Karpas-422 (cell line): ENCODE data around the gene NEURL1. TPM values are rescaled to one million over a fixed set of nuclear protein-coding genes. Genes with fewer than 3 reads are reported as not detected.
A peak's percentile ranks its signal among the peaks of the same experiment; 100 is the strongest.

Source experiments
- DNase-seq: peaks from one replicate; pipeline ENCODE4 v3.0.0-alpha.2; 2015
- H2AFZ ChIP-seq: fragments of 200-600 bp; sonication (generic); 2 replicates; pipeline ENCODE4 v1.6.1; 2014; ENCODE audit warnings: antibody characterized with exemption, low read length, mixed read lengths
- H3K27ac ChIP-seq: fragments of 200-600 bp; sonication (generic); 2 replicates; pipeline ENCODE4 v1.5.1; 2014; ENCODE audit warnings: mild to moderate bottlenecking, low read length, moderate library complexity
- H3K27me3 ChIP-seq: fragments of 200-600 bp; sonication (generic); 2 replicates; pipeline ENCODE4 v1.6.1; 2014; ENCODE audit warnings: low read length, mixed read lengths
- H3K36me3 ChIP-seq: fragments of 200-600 bp; sonication (generic); 2 replicates; pipeline ENCODE4 v1.6.1; 2014; ENCODE audit warnings: low read length, mixed read lengths; ENCODE audit not compliant: insufficient read depth
- H3K4me1 ChIP-seq: fragments of 200-600 bp; sonication (generic); 2 replicates; pipeline ENCODE4 v1.6.1; 2014; ENCODE audit warnings: mild to moderate bottlenecking, low read length, mixed read lengths
- H3K4me2 ChIP-seq: fragments of 200-600 bp; sonication (generic); 2 replicates; pipeline ENCODE4 v1.6.1; 2014; ENCODE audit warnings: low read length, low read depth, mild to moderate bottlenecking; ENCODE audit not compliant: poor library complexity, severe bottlenecking
- H3K4me3 ChIP-seq: fragments of 200-600 bp; sonication (generic); 2 replicates; pipeline ENCODE4 v1.5.1; 2014; ENCODE audit warnings: mild to moderate bottlenecking, antibody characterized with exemption, low read length, mixed read lengths
- H3K79me2 ChIP-seq: fragments of 200-600 bp; sonication (generic); 2 replicates; pipeline ENCODE4 v1.6.1; 2014; ENCODE audit warnings: mild to moderate bottlenecking, low read length, mixed read lengths
- H3K9ac ChIP-seq: fragments of 200-600 bp; sonication (generic); 2 replicates; pipeline ENCODE4 v1.6.0; 2014; ENCODE audit warnings: low read length
- H3K9me2 ChIP-seq: fragments of 200-600 bp; sonication (generic), shearing (Covaris generic); replicated peaks from 2 replicates; pipeline ENCODE4 v1.6.0; 2014; ENCODE audit warnings: mild to moderate bottlenecking, low read length, moderate library complexity; ENCODE audit not compliant: insufficient read depth
- H3K9me3 ChIP-seq: fragments of 300-700, 200-600 bp; sonication (generic); 2 replicates; pipeline ENCODE4 v1.6.1; 2014; ENCODE audit warnings: low read length, mixed read lengths
- H4K20me1 ChIP-seq: fragments of 200-600 bp; sonication (generic); 2 replicates; pipeline ENCODE4 v1.6.1; 2014; ENCODE audit warnings: mild to moderate bottlenecking, antibody characterized with exemption, low read length, low read depth; ENCODE audit not compliant: insufficient read depth
- total RNA-seq: library from RNA; depleted of rRNA; stranded (reverse); fragments of >200 nt; shearing (Covaris generic); gene quantifications from 2 replicates; pipeline ENCODE4 v1.2.3, GENCODE V29; 2014; ENCODE audit warnings: low replicate concordance

The NEURL1 gene
- total RNA-seq, 1 experiment from 2014 or later, result not detected

DNA sequence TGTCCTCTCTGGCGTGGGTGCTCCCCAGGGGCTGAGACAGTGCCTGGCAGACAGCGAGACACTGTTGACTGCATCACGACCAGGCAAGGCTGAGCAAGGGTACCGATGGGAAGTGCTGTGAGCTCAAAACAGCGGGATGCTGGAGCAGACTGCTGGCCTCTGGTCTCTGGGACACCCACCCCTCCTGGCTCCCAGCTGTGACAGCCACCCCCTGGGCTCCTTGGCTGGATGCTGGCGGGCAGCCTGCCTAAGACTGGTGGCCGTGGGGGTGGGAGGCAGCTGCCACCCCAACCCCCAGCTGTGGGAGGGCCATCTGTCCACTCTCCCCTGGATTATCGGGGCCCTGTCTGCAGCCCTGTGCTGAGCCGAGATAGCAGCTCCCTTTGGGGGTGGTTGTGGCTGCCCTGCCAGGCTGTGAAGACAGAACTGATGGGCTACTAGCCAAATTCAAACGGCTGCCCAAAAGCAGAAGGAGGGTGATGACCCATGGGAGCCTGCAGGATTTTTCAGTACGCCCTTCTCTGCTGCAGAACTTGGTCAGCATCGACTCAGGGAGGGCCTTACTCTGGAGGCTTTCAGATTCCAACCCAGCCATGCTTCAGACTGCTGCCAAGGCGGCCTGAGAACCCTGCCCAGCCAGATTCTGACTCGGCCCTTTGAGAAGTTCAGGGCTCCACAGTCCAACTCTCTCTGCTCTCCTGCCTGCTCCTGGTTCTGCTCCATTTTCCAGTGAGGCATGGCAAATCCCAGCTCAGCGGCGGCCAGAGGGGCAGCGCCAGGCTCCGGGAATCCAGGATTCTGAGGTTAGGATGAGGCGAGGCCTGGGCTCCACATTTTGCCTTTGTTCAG is 125.3 kb downstream of the NEURL1 start:
- H3K9me2 ChIP-seq, result no peaks in the 10 kb centered on the region
- H3K27ac ChIP-seq, result peak overlapping the region; percentile 11; the same call in 1 of the 2 replicates
- H3K9ac ChIP-seq, result peak overlapping the region; percentile 9; the same call in 1 of the 2 replicates
- H3K36me3 ChIP-seq, result no peaks in the 10 kb centered on the region
- H3K4me3 ChIP-seq, result no peak overlapping the region
- no peaks in the 10 kb centered on the region for H3K27me3 ChIP-seq
- H3K9me3 ChIP-seq, result no peaks in the 10 kb centered on the region
- H3K79me2 ChIP-seq, result no peaks in the 10 kb centered on the region
- peak overlapping the region; percentile 12 for H3K4me2 ChIP-seq
- peak; percentile 69 for DNase-seq
- no peaks in the 10 kb centered on the region for H4K20me1 ChIP-seq
- peaks cover 38% of the 10 kb centered on the region for H3K4me1 ChIP-seq
- H2AFZ ChIP-seq, result no peak overlapping the region

DNA sequence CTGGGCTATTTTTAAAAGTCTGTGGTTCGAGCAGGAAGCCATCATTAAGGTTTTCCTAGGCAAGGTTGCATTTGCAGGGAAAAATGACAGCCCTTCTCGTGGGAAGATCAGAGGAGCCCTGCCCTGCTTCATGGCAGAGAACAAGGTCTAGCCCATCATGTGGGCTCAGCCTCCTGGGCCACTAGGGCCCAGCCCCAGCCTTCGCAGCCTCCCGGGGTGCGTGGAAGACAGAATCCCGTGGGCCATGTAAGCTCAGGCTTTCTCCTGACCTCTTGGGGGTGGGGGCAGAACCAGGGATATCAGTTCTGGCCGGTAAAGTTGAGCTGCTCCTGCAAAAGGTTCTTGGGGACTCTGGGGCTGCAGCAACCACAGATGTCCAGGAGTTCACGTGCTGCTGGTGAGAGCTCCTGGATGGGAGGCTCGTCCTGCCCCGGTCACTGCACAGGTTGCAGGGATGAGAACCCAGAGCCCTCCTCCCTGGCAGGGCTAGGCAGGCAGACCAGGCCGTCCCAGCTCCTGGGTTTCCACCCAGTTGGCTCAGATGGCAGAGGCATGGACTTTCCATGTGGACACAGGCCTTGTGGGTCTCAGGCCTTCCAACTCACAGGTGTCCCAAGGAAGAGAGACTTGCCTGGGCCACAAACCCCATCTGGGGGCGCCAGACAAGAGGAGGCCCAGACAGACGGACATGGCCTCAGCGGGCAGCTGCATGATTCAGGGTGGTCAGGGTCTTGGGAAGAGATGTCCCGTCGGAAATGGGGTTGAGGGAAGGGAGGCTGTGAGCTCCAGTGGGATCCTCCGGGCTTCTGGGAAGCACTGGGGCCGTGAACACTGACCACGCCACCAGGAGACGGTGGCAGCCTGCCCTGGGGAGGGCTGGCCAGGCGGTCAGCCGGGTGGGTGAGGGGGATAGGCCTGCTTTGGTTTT is 126.2 kb downstream of the NEURL1 start:
- Histone ChIP-seq H3K9me3 (no peaks in the 10 kb centered on the region), H3K9me2 (no peaks in the 10 kb centered on the region), H3K79me2 (no peaks in the 10 kb centered on the region), H3K36me3 (no peaks in the 10 kb centered on the region), H3K4me3 (no peak overlapping the region), H3K4me1 (peaks cover 38% of the 10 kb centered on the region), H3K9ac (peak overlapping the region; percentile 3; the same call in 1 of the 2 replicates), H3K27me3 (no peaks in the 10 kb centered on the region), H4K20me1 (no peaks in the 10 kb centered on the region), H3K4me2 (peak overlapping the region; percentile 12), H3K27ac (no peak overlapping the region), H2AFZ (no peak overlapping the region)
- DNase-seq, result no peak

DNA sequence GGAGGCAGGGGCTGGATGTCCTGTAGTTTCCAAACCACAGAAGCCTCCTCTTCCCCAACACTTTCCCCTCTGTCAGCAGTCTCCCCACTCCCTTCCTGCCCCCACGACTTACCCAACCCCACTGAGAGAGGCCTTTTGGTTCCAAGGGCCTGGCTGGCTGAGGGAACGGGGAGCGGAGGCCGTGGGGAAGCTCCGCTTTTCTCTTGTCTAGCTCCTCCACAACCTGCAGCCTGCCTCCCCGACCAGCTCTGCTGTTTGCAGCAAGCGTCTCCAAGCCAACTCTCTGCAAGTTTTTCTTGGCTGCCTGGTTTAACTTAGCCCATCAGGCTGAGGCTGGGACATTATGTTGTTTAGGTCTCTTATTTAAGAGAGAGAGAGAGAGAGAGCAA is 126.8 kb downstream of the NEURL1 start:
- H2AFZ ChIP-seq, result no peak overlapping the region
- no peaks in the 10 kb centered on the region for H4K20me1 ChIP-seq
- no peak overlapping the region for H3K4me2 ChIP-seq
- peaks cover 38% of the 10 kb centered on the region for H3K4me1 ChIP-seq
- no peaks in the 10 kb centered on the region for H3K27me3 ChIP-seq
- no peaks in the 10 kb centered on the region for H3K9me2 ChIP-seq
- no peaks in the 10 kb centered on the region for H3K9me3 ChIP-seq
- H3K36me3 ChIP-seq, result no peaks in the 10 kb centered on the region
- H3K27ac ChIP-seq, result no peak overlapping the region
- no peaks in the 10 kb centered on the region for H3K79me2 ChIP-seq
- no peak overlapping the region for H3K9ac ChIP-seq
- no peak overlapping the region for H3K4me3 ChIP-seq
- no peak for DNase-seq

DNA sequence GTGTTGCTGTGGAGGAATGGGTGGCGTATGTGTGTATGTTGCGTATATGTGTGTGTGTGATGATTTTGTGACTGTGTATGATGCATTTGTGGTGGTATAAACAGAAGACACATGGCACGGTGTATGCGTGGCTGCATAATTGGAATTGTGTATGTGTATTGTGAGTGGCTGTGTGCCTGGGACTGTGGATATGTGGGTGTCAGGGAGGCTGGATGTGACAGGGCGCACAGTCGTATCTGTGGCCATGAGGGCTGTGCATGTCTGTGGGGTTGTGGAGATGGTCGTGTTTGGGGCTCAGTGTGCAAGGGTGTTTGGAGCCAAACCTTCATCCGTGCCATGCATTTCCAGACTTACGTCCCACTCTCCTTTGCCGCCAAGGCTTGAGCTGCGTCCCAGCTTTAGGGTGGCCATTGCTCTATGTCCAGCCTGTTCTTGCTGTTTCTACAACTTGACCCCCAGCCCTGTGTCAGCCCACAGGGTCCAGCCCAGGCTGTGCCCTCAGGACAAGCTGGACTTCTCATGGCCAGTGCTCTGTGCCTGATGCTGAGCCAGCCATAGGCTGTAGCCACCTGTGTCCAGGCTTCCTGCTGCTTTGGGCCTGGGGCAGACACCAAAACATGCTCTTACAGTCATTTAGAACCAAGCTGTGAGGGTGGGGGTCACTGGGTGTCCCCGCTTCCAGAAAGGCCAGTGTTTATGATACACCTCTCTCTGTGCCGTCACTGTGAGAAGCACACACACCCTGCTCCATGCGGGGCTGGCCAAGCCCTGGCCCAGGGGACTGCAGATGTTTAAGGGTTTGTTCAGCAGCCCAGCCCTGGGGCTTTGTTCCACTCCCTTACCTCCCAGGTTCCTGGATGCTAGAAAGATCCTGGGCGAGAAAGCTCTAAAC is 127.6 kb downstream of the NEURL1 start:
- no peaks in the 10 kb centered on the region for H4K20me1 ChIP-seq
- no peaks in the 10 kb centered on the region for H3K9me2 ChIP-seq
- H3K79me2 ChIP-seq, result no peaks in the 10 kb centered on the region
- H3K9ac ChIP-seq, result no peak overlapping the region
- no peak overlapping the region for H2AFZ ChIP-seq
- no peak overlapping the region for H3K4me3 ChIP-seq
- no peaks in the 10 kb centered on the region for H3K36me3 ChIP-seq
- no peaks in the 10 kb centered on the region for H3K9me3 ChIP-seq
- H3K27ac ChIP-seq, result no peak overlapping the region
- H3K4me1 ChIP-seq, result peaks cover 36% of the 10 kb centered on the region
- no peak for DNase-seq
- H3K4me2 ChIP-seq, result no peak overlapping the region
- H3K27me3 ChIP-seq, result no peaks in the 10 kb centered on the region

DNA sequence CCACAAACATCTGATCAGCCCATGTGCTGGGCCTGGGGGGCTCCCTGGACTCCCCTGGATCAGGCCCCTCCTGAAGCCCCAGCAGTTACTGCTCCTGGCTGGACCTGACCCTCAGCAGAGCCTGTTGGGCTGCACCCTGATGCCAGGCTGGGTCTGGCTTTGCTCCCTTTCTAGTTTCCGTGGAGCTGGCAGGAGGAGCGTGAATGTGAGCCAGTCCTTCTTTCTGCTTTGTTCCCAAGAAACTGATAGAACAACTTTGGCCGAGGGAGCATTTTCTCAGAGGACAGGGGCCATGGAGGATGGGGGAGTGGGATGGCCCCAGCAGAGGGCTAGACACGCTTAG is 128.2 kb downstream of the NEURL1 start:
- H3K9me3 ChIP-seq, result no peaks in the 10 kb centered on the region
- H3K4me2 ChIP-seq, result no peak overlapping the region
- no peak for DNase-seq
- no peaks in the 10 kb centered on the region for H3K27me3 ChIP-seq
- H4K20me1 ChIP-seq, result no peaks in the 10 kb centered on the region
- H3K79me2 ChIP-seq, result no peaks in the 10 kb centered on the region
- H3K36me3 ChIP-seq, result no peaks in the 10 kb centered on the region
- H3K9ac ChIP-seq, result no peak overlapping the region
- H3K4me1 ChIP-seq, result peaks cover 30% of the 10 kb centered on the region
- H3K27ac ChIP-seq, result no peak overlapping the region
- H3K9me2 ChIP-seq, result no peaks in the 10 kb centered on the region
- no peak overlapping the region for H3K4me3 ChIP-seq
- no peak overlapping the region for H2AFZ ChIP-seq

DNA sequence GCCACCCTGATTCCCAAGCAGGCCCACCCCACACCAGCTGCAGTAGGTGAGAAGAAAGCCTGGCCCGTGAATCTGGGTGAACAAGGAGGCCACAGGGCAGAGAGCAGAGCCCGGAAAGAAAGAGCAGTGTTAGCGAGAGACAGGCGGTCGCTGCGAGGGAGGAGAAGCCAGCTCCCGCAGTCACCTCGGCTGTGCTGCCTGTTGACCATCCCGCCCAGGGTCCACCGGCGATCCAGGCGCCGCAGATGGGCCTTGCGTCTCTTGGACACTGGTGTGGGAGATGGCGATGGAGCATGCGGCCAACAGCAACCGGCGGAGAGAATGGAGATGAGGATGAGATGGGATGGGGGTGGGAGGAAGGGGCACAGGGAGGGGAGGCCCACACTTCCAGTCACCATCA is 128.8 kb downstream of the NEURL1 start:
- DNase-seq, result no peak
- Histone ChIP-seq H3K9ac (no peak overlapping the region), H4K20me1 (no peaks in the 10 kb centered on the region), H3K9me3 (no peaks in the 10 kb centered on the region), H2AFZ (no peak overlapping the region), H3K4me3 (no peak overlapping the region), H3K36me3 (no peaks in the 10 kb centered on the region), H3K79me2 (no peaks in the 10 kb centered on the region), H3K4me1 (peaks cover 24% of the 10 kb centered on the region), H3K27me3 (no peaks in the 10 kb centered on the region), H3K9me2 (no peaks in the 10 kb centered on the region), H3K27ac (no peak overlapping the region), H3K4me2 (no peak overlapping the region)

DNA sequence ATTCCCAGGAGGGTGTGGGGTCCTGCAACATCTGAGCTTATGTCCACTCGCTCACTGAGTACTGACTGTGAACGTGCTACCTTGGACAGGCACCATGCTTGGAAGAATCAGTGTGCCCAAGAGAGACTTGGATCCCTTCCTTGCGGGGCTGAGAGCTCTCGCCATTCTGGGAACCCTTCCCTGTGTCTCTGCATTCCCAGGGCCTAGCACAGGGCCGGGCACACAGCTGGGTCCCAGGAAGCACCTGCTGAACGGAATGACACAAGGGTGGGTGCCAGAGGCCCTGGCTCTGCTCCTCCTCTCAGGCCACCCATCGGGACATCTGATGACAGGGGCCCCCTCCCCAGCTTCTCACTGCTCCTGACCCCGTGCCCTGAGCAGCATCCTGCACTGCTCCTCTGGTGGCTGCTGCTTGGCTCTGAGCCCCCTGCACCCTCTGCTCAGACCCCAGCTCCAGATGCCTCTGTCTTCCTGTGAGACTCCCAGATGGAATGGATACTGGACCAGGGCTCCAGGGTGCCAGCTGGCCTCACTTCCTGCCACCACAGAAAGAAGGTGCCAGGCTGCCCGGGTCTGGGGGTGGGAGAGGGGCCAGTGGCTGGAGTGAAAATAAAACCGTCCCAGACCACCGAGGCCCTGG is 129.6 kb downstream of the NEURL1 start:
- Histone ChIP-seq H2AFZ (no peak overlapping the region), H3K36me3 (no peaks in the 10 kb centered on the region), H3K9me2 (no peaks in the 10 kb centered on the region), H3K4me3 (no peak overlapping the region), H3K27me3 (no peaks in the 10 kb centered on the region), H3K79me2 (no peaks in the 10 kb centered on the region), H3K4me1 (peaks cover 17% of the 10 kb centered on the region), H3K9ac (no peak overlapping the region), H4K20me1 (no peaks in the 10 kb centered on the region), H3K4me2 (no peak overlapping the region), H3K27ac (no peak overlapping the region), H3K9me3 (no peaks in the 10 kb centered on the region)
- DNase-seq, result no peak
